ENCODE results near the gene STRADA.

The STRADA gene, protein sequence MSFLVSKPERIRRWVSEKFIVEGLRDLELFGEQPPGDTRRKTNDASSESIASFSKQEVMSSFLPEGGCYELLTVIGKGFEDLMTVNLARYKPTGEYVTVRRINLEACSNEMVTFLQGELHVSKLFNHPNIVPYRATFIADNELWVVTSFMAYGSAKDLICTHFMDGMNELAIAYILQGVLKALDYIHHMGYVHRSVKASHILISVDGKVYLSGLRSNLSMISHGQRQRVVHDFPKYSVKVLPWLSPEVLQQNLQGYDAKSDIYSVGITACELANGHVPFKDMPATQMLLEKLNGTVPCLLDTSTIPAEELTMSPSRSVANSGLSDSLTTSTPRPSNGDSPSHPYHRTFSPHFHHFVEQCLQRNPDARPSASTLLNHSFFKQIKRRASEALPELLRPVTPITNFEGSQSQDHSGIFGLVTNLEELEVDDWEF

DNA sequence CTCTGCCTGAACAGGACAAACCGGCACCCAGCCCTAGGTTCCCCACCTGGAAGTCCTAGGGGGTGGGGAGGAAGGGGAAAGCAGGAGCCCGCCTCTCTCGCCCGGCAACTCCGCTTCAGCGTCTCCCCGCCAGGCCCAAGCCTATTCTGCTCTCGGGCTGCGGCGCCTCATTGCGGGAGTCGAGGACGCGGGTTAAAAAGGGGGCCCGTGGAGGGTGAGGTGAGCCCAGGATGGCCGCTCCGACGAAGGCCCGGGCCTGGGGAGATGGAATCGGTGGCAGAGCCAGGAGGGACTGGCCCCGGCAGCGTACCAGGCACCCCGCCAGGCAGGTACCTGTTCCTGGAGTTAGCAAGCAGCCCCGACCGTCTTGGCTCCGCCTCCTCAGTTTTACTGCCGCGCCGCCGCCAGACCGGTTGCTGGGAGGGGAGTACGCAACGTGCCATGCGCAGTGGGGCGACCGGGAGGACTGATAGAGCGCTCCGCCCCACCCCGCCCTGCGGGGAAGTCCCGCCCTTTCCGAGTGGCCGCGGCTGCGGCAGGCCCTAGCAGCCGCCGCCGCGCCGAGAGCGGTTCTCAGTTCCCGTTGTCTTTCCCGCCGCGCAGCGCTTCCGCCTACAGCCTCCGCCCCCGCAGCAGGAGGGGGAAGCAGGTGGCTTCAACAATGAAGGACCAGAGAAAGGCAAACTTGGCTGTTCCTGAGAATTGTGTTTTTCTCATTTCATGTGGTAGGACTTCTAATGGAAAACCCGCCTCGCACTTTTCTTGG is at the start of gene STRADA:
Gene STRADA (minus strand): TSS at position 392 of the 766 bp plus-strand sequence. CDS start 13,430 bp downstream, outside the sequence.
- peak; percentile 99 for DNase-seq

DNA sequence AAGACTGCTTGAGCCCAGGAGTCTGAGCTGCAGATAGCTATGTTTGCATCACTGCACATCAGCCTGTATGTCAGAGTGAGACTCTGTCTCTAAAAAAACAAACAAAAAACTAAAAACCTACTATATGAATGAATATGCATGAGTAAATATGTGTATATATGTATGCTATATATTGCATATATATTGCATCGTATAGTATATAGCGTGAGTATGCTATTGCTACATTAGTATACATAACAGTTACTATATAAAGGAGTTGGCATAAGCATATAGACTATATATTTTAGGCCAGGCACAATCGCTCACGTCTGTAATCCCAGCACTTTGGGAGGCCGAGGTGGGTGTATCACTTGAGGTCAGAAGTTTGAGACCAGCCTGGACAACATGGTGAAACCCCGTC is 48.5 kb upstream of the STRADA start:
- DNase-seq, result no peak

DNA sequence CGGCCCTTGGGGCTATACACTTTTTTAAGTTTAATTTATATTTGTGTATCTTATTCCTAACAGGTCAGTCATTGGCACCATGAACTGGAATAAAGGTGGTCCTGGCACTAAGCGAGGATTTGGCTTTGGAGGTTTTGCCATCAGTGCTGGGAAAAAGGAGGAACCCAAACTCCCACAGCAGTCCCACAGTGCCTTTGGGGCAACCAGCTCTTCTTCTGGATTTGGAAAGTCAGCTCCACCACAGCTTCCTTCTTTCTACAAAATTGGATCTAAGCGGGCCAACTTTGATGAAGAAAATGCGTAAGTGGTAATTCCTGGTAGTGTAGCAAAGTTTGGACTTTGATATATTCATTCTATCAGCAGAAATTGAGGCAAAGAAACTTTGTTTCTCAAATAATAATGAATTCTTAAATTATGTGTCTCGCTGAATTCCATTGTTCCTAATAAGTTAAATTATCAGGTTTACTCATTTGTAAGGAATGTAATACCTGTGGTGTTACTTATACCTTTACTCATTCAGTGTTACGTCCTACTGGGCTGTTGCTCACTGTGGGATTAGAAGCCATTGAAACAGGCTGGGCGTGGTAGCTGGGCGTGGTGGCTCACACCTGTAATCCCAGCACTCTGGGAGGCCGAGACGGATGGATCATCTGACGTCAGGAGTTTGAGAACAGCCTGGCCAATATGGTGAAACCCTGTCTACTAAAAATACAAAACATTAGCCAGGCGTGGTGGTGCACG is 45.5 kb upstream of the STRADA start:
- no peak for DNase-seq

DNA sequence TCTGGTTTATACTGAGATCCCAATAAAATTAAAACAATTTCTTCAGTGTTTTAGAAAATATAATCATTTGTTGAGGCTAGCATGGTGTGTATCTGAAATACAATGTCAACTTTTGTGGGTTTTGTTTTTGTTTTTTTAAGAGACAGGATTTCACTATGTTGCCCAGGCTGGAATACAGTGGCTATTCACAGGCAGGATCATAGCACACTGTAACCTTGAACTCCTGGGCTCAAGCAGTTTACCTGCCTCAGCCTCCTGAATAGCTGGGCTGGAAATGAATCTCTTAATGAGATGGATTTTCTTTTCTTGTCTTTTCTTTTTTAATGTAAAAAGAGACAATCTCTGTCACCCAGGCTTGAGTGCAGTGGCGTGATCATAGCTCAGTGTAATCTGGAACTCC is 44.5 kb upstream of the STRADA start:
- no peak for DNase-seq

DNA sequence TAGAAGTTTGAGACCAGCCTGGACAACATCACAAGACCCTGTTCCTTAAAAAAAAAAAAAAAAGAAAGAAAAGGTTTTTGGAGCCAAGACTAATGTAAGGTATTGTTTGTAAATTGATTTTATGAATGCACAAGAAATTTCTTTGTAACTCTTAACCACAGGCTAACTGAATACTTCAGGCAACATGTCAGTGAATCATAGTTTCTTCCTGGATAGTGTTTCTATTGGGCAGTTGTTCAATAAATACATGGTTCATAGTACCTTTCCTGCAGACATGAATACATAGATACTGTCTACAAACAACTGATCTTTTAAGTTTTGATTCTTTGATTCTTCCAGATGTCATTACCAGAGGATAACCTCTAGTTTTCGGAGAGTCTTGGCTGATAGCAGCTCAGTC is 44.0 kb upstream of the STRADA start:
- no peak for DNase-seq

DNA sequence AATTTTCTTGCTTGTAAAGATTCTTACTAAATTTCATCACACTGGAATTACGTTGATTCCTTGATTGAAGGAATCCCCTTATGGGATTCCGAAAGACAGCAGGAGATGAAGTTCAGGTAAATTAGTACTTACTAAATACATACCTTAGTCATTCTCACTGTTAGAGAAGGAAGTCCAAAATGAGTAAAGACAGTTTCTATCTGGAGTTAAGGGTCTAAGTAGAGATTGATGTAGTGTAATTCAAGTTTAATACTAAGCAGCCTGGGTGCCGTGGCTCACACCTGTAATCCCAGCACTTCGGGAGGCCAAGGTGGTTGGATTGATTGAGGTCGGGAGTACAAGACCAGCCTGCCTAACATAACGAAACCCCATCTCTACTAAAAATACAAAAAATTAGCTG is 41.9 kb upstream of the STRADA start:
- peak; percentile 22 for DNase-seq

DNA sequence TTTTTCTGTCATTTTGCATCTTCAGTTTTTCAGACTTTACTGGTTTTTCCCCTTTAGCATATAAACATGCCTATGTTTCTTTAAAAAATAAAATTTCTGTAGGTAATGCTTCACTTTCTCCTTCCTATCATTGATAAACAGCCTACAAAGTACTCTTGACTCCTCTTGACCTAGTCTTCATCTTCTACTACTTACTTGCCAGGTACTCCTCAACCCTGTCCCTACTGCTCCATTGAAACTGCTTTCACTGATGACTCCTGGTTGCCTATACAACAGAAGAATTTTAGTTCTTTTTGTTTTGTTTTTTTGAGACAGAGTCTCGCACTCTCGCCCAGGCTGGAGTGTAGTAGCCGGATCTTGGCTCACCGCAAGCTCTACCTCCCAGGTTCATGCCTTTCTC is 39.3 kb upstream of the STRADA start:
- DNase-seq, result no peak

DNA sequence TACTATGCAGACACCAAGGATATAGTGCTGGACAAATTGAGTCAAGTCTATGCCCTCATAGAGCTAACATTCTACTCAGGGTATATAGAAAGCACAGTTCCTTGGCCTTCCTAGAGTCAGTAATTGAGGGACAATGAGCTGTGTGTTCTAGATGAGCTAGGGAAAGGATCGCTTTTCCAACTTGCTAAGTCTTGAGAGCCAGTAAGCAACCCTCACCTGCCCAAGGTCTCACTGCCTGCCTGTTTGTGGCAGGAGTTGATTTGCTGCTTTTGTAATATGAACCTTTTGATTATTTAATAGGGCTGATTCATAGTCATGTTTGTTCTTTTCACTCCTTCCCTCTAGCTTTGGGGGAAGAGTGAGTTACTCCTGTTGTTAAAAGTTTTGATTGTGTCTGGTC is 38.9 kb upstream of the STRADA start:
- no peak for DNase-seq

DNA sequence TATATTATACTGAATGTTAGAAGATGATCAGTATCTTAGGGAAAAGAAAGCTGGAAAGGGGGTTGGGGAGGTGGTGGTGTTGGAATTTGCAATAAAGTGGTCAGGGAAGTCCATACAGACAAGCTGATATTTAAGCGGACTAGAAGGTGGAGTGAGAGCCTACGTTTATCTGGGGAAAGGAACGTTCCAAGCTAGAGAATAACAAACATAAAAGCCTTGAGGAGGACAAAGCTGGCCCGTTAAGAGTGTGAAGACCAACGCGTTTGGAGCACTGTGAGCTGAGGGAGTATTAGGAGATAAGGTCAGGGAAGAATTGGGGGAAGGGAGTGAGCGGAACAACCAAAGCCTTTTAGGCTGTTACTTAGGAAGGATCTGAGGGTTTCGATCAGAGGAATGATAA is 33.8 kb upstream of the STRADA start:
- DNase-seq, result no peak

DNA sequence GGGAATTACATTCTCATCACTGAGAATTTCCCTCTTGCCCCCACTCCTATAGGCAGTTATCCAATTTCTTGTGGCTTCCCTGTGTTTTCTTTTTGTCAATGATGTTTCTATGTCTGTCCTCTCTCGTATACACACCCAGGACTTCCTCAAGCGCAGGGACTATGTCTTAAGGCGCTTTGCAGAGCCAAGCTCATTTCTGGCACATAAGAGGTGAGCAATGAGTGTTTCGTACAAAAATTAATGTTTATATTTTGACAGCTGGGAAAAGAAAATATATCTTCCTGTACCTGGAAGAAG is 33.3 kb upstream of the STRADA start:
- peak; percentile 26 for DNase-seq

DNA sequence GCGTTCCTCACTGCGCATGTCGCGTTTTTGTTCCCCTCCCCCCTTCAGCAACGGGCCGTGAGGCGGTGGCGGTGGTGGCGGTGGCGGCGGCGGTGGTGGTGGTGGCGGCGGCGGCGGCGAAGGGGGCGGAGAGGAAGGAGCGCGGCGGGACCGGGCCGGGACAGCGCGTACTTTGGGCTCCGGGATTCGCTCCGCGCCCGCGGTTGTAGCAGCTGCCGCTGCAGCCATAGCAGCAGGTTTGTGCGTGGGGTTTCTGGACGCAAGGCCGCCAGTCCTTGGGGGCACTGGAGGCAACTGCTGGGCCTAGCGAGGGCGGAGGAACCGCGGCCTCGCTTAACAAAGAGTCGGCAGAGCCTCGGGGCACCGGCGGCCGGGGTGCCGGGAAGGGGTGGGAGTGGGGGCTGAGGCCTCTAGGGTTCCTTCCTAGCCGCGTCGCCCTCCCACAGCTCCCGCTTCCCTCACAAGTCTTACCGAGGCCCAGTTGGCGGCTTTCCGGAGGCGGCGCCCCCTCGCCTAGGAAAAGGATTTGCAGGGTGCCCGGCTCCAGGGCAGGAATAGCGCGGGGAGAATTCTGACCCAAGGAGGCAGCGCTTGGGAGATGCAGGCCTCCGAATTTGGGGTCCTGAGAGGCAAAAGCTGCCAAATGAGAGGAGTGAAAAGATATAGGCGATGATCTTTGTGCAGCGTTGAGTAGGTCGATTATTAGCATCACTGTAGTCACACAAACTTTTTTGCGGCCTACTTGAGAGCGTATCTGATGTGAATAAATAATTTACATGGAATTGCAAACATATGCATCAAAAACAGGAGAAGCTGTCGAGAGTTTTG is 32.8 kb upstream of the STRADA start, which contains the start of gene DDX42:
Gene DDX42 (plus strand): TSS at position 30 of the 828 bp plus-strand sequence. CDS start 12,880 bp downstream, outside the sequence.
- DNase-seq, result no peak

DNA sequence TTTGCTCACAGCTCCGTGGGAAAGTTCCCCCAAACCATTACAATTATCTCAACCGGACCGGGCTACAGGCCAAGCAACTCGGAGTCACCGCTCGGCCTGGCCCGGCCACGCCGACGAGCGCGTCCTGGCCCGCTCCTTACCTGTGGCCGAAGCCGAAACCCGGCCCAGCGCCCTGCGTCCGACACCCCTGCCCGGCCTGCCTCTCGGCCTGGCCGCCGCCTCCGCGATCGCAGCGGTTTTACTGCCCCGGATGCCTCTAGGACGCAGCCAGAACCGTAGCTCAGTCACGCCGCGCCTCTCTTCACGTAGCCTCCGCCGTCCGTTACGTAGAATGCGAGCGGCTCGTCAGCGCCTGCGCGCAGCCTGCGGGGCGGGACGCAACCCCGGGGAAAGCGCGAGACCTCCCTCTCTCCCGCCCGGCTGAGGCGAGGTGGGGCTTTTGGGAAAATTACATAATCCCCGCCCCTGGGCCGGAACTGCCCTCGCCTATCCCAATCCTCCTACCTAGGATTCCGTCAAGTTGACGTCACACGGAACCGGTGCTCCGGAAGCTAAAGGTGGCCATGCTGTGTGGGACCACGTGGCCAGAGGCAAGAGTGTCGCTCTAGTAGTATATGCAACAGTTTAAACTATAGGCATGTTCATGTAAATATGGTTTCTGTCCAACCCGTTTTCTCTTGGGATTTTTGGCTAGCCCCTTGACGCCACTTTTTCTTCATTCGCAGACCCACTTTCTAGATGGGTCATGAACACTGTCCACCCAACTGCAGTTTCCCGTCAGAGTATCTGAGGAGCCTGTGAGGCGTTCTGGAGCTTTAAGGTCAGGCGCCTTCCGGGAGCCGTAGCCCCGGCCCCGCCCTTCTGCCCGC is 31.9 kb upstream of the STRADA start, which contains the start of gene CCDC47:
Gene CCDC47 (minus strand): TSS at position 326 of the 869 bp plus-strand sequence. CDS start 7,422 bp downstream, outside the sequence.
- peak; percentile 99 for DNase-seq

DNA sequence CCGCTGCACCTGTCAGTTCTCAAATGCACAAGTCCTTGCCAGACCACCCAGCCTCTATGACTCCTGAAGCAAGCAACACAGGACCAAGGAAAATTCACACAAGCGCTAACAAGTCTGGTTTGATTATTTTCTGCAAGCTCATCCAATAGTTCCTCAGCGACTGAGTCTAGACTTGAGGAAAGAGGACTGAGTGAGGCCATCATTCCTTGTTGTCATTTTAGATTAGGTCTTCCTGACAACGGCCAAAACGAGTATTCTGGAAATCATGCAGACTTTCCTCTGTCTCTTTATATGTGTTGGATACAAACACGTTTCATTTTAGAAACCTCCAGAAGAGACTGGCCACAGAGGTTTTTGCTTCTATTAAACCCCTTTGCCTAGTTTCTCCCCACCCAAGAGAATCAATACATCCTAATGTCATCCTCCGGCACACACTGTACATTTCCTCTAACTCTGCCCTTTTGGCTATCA is 31.2 kb upstream of the STRADA start:
- no peak for DNase-seq

DNA sequence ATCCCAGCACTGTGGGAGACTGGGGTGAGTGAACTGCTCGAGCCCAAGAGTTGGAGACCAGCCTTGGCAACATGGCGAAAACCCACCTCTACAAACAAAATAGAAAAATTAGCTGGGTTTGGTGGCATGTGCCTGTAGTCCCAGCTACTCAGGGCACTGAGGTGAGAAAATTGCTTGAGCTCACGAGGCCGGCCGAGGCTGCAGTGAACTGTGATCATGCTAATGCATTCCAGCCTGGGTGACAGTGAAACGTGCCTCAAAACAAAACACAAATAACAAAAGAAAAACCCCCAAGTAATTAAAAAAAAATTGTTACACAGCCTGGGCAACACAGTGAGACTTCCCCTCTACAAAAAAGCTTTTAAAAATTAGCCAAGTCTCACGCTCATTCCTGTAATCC is 26.8 kb upstream of the STRADA start:
- DNase-seq, result no peak

DNA sequence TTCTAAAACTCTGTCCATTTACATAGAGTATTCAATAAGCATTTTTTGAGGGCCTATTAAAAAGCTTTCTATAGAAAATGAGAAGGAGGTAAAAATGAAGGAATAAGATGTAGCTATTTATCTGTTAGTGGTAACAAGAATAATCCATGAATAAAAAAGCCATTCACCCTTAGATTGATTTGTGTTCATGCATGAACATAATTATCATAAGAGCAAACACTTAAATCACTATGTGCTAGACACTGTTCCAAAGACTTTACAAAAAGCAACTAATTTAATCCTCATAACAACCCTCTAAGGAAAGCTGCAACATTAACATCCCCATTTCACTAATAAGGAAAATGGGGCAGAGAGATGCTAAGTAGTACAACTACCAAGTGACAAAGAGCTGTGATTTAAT is 25.2 kb upstream of the STRADA start:
- DNase-seq, result no peak

DNA sequence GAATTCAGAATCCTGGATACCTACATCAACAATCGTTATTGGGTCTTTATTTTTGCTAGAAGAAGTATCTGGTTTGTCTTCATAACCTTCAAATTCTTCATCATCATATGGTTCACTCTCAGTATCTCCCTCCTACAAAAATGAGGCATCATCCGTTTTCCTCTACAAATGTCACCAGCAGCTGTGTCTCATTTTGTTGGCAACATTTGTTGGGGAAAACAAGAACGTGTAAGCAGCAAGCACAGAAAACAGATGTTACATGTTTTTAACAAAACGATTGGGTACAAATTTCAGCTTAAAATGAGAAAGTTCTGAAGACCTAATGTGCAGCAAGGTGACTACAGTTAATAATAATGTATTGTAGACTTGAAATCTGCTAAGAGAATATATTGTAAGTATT is 23.1 kb upstream of the STRADA start:
- DNase-seq, result no peak

DNA sequence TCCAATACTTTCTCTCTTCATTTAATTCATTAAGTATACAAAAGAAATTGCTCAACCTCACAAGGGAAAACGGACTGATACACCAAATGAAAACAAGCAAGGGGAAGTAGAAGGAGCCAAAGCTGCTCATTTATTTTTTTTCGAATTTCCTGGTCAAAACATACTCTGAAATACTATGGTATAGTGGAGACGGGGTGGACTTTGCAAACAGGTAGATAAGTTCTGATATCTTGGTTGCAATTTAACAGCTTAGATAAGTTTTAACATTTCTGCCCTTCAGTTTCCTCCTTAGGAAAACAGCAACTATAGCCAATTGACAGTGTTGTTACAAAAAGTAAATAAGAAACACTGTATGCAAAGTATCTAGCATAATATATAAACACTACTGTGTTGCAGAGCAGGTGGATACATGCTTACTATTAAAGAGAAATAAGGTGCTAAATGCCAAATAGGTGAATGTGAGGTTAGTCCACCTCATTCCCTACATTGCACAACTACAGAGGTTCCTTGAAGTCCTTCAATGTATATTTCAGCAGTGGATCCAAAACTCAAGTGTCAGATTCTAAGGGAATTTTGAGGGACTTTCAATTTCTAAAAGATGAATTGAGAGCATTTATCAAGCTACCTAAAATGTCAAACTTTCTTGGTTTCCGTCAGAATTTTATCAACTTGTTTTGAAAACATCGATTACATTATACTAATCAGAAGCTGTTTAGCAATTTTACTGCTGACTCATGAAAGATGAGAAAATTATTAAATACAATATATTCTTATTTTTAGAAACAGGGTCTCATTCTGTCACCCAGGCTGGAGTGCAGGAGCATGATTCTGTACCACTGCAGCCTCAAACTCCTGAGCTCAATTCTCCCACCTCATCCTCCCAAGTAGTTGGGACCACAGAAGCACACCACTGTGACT is 20.8 kb upstream of the STRADA start:
- no peak for DNase-seq

DNA sequence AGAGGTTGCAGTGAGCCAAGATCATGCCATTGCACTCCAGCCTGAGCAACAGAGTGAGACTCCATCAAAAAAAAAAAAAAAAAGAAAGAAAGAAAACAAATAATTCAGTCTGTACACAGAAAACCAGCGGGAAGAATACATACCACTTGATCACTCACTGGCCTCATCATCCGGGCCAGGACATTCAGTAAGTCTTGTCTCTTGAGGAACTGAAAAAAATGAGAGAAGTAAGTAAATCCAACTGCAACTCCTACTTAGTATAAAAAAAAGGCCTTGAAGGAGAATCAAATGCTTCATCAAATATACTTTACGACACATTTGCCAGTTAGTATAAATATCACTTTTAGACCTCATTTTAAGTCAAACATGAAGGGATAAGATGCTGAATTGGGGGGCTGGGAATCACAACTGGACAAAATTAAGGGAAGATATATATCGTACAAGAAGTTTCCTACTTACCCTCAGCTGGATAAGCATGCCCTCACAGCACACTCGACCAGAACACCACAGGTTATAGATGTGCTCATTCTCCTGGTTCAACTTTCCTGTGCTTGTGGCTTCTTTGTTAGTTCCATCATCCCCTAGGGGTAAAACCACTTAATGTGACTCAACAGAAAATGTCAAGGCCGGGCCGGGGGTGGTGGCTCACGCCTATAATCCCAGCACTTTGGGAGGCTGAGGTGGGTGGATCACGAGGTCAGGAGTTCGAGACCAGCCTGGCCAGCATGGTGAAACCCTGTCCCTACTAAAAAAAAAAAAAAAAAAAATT is 19.4 kb upstream of the STRADA start:
- DNase-seq, result no peak

DNA sequence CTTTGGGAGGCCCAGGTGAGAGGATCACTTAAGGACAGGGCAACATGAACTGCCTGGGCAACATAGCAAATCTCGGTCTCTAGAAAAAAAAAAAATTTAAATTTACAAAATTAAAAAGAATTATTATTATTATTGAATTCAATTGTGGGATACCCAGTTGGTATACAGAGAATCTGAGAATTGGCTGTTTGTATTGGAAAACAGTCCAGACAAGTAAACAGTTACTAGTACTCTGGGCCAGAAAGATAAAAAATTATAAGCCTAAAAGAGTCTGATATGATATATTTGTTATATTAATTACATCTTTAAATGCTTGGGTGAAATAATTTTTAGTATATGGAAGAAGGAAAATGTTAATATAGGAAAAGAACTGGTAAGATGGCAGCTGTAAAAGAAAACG is 16.8 kb upstream of the STRADA start:
- no peak for DNase-seq
